SHP77 treated with DMSO at 0.1 percent for 48 hours (cell line): ENCODE results near the gene ABCF2.

Experiments
- DNase-seq: peaks from one replicate; lab custom pipeline; 2025; lab: John Stamatoyannopoulos, UW

ABCF2 gene

GRCh38 chr7:151252961-151253711 lies 26.1 kb upstream of the ABCF2 start:
- no peak for DNase-seq

GRCh38 chr7:151252561-151252835 lies 25.5 kb upstream of the ABCF2 start:
- DNase-seq, result no peak

- no peak for DNase-seq
Measured at GRCh38 chr7:151251689-151252560, 24.9 kb upstream of the ABCF2 start.

GRCh38 chr7:151251328-151251688 lies 24.3 kb upstream of the ABCF2 start:
- DNase-seq, result no peak

- no peak for DNase-seq
Measured at GRCh38 chr7:151250181-151251132, 23.5 kb upstream of the ABCF2 start.

GRCh38 chr7:151249732-151250072 lies 22.7 kb upstream of the ABCF2 start:
- no peak for DNase-seq

- DNase-seq, result no peak
Measured at GRCh38 chr7:151249034-151249731, 22.2 kb upstream of the ABCF2 start.

GRCh38 chr7:151248346-151249033 lies 21.5 kb upstream of the ABCF2 start, which contains the start of gene SMARCD3:
TSS of gene SMARCD3 (minus strand) at chr7:151248694. CDS start at chr7:151248562, 132 bp downstream.
- DNase-seq, result no peak

GRCh38 chr7:151247611-151248345 lies 20.8 kb upstream of the ABCF2 start:
- no peak for DNase-seq

GRCh38 chr7:151246851-151247580 lies 20.0 kb upstream of the ABCF2 start:
- no peak for DNase-seq

GRCh38 chr7:151246102-151246850 lies 19.3 kb upstream of the ABCF2 start:
- DNase-seq, result no peak

GRCh38 chr7:151245360-151246101 lies 18.5 kb upstream of the ABCF2 start:
- peak; percentile 14 for DNase-seq

GRCh38 chr7:151244841-151245346 lies 17.9 kb upstream of the ABCF2 start:
- no peak for DNase-seq

GRCh38 chr7:151244196-151244840 lies 17.3 kb upstream of the ABCF2 start:
- no peak for DNase-seq

- DNase-seq, result no peak
Measured at GRCh38 chr7:151243408-151244195, 16.6 kb upstream of the ABCF2 start.

- DNase-seq, result no peak
Measured at GRCh38 chr7:151243045-151243349, 16.0 kb upstream of the ABCF2 start.
